ENCODE measurements around the gene NYAP2.
A peak's percentile ranks its signal among the peaks of the same experiment; 100 is the strongest.

The NYAP2 gene

DNA sequence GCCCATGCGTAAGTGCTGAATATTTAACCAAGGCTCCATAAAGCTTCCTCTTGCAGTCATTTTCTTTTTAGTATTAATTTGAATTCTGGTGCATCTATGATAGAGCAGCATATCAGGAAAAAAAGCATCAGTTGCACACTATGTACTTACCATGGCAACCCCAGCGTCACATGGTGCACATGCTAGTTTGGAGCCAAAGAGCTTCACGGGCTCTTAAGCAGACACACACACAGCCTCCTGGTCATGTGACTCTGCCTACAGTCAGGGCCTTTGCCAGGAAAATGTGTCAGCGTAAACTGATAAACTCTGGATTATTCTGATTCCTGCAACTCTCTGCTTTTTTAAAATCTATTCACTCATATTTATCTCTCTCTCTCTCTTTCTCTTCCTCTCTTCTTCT lies 30.2 kb downstream of the NYAP2 start:
- no peak for DNase-seq

DNA sequence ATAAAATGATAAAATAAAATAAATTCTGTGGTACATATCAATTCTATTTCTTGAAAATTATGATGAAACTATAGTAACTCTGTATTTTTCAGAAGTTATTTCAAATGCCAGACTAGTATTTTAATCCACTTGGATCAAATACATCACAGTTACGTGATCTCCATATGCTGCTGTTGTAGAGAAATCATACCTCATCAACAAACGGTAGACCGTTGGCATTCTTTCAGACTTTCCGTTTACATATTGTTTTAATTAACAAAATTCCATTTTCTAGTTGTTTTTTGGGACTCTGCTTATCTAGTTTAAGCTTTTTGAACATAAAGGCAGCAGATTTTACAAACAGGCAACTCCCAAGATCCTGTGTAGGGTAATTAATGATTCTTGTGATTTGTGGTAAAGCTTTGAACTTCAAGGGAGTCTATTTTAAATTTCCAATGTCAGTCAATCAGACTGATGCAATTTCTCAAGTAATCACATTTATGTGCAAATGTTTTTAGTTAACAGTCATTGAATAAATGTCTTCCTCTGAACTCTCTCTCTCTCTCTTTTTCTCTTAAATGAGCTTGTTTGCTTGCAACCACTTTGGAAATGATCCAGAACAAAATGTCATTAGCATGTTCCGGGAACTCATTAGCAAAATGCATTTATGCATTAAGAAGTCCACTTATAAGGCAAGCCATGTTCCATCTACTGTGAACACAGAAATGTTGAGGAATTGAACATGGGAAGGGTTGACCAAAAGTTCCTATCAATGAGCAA lies 31.8 kb downstream of the NYAP2 start:
- no peak for DNase-seq

DNA sequence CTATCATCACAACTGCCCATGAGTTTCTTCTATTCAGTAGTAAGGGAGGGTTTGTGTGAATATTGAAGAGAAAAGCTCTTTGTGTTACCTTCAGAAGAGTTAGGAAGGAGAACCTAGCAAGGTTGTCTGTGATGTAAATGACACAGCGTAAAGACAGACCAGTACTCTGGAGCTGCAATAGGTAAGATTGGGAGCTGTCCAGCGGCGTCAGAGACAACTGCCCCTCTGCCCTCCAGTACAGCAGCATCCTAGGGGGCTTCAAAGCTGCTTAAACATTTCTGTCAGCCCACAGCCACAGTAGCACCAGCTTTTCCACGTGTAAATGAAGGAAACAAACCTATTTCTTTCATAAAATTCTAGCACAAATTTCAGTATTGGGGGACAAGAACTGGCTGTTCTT lies 34.5 kb downstream of the NYAP2 start:
- DNase-seq = no peak

DNA sequence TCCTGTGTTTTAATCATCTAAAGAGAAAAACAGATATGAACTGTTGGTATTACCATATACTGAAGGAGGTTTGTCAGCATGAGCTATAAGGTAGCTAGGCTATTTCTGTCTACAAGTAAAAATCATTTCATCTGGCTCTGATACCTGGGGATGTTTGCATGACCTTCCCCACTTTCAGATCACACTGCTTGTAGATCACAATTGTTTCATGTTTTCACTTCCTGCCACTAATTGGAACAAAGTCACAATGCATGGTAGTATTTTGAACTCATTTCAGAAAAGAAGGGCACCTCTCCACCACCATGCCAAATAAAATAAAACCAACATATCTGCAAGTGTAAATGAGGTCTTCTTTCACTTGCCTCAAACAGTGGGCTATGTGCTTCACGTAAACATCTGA lies 37.8 kb downstream of the NYAP2 start:
- DNase-seq = no peak

DNA sequence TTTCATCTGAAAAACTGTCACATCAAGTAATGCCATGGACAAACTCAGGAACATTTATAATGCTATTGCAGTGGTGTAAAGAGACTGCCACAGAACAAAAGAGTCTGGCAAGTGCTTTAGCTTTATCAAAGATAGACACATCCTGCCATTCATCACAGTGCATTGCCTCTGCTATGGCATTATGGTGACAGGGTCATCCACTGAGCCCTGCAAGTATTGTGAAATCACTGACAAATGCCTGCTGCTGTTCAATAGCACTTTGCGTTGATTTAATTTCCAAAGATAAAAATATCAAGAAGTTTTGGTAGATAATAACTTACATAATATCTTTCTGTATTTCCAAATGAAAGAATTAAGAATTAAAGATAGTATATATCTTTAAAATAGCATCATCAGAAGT lies 38.7 kb downstream of the NYAP2 start:
- no peak for DNase-seq

DNA sequence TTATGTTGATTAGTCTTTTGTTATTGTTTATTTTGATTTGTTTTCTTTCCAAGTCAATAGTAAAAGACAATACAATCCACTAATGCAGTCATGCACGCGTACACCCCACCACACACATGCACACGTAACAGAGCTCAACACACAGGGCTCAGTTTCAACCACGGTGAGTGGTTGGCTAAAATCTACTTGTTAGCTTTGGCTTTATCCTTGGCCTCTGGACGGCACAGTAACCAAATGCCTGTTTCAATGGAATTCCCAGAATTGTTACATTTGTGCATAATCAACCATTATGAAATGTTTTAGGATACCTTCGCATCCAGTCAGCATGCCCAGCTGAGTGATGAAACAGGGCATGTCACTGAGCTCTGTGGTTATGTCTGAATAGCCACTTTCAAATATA lies 53.2 kb downstream of the NYAP2 start:
- DNase-seq = no peak

DNA sequence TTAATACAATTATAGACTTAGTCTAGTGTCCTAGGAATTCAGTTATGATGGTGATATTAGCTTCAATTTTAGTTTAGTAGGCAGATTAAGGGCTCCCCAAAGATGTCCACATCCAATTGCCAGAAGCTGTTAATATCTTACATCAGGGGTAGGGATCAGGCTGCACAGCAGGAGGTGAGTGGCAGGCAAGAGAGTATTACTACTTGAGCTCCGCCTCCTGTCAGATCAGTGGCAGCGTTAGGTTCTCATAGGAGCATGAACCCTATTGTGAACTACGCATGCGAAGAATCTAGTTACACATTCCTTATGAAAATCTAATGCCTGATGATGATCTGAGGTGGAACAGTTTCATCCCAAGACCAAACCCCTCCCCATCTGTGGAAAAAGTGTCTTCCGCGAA lies 54.9 kb downstream of the NYAP2 start:
- DNase-seq = no peak

DNA sequence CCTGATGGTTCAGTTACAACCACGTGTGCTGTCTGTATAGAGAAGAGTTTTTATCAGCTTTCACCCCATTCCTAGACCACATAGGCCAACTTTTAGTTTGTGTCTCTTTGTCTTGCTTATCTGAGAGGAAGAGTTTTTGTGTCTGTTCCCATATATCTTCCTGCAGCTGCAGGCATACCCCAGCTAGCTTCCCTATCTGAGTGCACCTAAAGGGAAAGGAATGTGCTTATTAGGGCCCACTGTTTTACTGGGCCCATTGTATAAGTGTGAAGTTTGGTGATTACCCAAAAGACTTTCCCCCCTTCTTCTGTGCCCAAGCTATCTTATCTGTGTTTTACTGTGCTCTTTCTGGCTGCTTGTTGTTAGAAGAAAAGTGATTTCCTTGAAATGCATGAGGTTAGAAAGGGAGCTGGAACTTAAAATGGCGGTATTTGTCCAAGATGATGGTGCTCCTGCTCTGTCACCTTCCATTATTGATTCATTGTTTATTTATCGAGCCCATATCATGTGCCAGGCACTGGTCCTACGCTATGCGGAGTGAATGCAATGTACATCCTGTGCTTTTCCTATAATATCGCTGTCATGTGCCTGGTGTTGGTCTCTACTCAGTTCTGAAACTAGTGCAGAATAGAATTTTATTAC lies 57.2 kb downstream of the NYAP2 start:
- no peak for DNase-seq

DNA sequence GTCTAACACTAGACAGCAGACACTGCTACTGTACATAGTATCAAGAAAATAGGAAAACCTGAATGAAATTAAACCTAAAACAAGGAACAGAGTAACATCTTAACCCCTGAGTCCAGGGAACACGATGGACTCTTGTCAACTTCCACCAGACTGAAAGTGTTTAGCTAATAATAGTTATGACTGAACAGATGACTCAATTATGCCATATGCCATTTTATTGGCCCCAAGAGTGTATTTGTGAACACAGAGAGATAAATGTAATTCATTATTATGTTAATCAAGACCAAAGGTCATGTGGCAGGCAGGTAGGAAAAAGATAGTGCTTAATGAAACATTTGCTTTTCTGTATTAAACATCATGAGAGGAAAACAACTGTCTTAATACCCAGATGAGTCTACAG lies 58.0 kb downstream of the NYAP2 start:
- no peak for DNase-seq

DNA sequence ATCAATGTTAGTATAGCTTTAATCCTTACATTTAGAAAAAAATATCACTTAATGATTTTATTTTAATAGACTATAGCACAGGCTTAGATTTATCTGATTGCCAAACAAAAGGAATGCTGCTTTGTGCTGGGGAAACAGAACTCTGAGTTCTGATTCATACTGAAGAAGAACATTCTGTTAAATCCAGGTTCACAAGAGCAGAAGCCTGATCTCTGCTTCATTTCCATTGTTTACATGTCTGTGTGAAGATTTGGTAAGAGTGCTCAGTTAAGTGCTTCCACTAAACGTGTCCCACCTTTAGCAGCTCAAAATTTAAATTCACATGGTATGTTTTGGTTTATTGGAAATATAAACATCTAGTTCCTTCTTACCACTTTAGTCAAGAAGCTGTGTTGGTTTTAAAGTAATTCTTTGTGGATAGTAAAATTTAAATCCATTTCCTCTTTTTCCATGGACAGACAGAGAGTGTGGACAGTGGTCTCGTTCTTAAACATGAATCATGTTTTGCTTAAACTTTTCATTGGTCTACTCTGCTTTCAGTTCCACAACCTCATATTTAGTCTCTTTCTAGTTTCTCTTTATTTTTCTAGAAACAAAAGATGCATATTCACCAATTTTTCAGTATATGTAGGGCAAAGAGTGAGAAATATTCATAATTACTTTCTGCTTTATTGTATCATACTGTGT lies 59.1 kb downstream of the NYAP2 start:
- no peak for DNase-seq

DNA sequence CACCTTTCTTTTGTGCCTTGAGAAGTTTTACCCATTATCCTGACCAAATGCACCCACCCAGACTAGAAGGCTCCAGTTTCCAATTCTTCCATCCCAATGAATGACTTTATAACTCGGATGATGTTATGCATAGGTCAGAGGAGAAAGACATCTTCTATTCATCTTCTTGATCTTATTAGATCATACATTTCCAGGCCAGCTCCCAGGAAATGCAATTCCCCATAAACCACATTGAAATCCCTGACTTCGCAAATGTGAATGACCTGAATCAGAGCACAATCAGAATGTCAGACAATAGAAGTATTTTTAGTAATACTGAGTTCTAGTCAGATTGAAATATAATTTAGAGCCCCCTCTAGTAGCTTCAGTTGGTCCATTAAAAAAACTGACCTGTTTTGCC lies 62.9 kb downstream of the NYAP2 start:
- no peak for DNase-seq

DNA sequence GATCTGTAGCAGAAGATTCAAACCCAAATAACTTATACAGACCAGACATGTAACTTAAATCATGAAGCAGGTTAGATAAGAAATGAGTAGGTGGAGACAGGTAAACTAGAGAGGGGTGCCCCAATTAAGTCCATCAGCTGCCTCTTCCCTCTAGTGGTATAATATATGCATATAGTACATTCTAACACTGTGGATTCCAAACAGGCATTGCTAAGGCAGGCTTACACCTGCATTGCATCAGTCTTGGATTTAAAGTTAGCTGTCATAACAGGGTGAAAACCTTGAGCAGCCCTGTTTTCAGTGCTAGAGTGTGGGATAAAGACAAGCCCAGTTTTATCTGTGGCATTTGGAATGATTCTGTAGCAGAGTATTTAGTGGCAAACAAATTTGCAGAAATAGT lies 63.4 kb downstream of the NYAP2 start:
- no peak for DNase-seq

DNA sequence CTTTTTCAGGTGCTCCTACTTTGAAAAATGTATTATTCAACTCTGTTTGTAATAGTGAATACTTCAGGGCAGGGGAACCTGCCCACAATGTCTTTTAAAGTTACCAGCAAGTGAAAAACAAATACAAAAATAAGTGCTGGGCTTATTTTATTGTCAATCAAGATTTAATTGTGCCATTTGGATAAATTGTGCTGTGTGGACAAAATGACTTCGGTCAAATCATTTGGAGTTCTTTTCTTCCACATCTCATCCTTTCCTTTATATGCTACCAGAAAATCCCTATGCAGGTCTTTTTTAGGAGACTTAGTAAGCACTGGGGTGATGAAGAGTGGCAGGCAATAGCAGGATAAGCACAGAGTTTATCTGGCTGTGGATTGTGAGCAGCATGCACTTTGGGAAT lies 63.9 kb downstream of the NYAP2 start:
- no peak for DNase-seq

DNA sequence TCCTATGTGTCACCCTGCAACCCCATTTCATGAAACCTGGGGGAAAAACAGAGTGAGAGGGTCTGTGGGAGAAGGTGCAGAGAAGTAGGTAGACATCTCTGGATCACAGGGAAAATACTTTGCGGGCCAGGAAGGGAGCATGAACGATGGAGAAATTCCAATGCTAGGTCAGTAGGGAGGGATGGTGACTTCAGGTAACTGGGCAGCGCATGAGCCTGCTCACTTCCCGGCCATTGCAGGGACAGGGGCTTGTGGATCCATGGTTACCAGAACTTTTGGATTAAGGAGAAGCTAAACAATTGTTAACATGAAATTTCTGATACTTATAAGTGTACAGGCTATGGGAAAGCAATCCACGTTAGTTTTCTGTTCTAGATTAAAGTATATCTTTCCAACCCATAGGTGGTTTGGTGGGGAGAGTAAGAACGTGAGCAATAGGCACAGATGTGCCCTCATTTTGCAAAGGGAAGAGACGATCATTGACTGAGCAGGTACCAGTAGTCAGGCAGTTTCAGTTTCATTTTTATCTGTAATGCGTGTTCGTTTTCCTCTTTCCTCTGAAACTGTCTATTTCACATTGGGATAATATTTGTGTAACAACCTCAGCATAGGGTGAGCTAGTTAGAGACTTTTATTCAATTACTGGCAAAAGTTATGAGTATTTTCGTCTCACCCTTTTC lies 65.0 kb downstream of the NYAP2 start:
- DNase-seq = peak; percentile 19

DNA sequence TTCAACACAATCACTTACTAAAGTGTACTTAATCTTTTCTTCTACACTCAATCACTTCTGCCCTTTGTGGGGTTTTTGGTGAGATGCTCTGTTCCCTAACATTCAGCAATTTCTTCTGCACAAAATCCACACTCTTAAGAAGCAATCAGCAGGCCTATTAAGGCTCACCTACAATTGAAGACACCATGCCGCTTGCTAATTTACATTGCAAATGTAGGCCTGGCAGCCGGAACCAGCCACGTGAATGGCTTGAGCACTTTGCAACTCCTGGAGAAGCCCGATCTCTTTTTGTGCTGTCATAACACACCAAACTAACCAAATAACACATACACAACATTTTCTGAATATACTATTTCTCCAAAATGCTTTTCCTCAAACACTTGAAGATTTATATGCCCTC lies 66.3 kb downstream of the NYAP2 start:
- no peak for DNase-seq

DNA sequence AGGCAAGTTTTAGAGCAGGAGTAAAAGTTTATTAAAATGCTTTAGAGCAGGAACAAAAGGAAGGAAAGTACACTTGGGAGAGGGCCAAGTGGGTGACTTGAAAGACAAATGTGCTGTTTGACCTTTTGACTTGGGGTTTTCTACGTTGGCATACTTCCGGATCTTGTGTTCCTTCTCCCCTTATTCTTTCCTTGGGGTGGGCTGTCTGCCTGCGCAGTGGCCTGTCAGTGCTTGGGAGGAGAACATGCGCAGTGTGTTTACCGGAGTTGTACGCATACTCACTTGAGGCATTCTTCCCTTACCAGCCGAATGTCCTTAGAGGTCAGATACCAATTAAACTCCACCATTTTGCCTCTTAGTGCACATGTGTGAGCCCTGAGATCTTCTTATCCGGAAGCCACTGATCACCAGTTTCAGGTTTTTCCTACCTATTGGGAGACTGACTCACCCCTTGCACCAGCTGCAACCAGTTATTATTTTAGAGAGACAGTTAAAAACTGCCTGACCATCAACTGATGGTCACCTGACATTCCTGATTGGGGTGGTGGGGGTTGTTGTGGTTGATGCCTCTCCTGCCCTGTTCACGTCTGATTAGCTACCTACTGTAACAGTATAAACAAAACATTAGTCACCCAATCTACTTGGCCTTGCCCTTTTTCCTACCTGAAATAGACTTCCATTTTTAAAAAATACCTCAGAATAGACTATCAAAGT lies 67.5 kb downstream of the NYAP2 start:
- no peak for DNase-seq

DNA sequence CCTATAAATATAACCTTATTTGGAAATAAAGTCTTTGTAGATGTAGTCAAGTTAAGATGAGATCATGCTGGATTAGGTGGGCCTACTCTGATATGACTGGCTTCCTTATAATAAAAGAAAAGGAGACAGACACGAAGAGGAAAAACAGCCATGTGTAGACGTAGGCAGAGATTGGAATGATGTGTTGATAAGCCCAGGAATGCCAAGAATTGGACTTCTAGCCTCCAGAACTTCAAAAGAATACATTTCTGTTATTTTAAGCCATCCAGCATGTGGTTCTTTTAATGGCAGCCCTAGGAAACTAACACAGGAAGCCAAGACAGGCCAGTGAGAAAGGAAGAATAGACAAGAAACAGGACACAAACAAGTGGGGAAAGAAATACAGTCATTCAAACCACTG lies 68.6 kb downstream of the NYAP2 start:
- DNase-seq = no peak

DNA sequence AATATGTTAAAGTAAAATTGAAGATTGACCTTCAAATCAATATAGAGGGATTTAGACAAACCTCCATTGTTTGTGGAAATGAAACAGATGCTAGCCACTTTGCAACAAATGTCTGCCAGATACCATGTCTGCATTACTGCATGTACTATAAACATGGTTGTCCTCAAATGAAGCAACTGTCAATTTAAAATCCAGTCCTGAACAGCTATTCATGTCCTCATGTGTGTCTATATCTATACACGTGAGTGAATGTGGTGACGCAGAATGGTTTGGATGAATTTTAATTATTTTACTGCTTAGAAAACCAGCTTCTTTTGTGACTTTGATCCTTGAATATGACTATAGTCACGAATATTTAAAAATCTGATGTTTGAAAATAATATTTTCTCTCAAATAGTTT lies 71.5 kb downstream of the NYAP2 start:
- no peak for DNase-seq

DNA sequence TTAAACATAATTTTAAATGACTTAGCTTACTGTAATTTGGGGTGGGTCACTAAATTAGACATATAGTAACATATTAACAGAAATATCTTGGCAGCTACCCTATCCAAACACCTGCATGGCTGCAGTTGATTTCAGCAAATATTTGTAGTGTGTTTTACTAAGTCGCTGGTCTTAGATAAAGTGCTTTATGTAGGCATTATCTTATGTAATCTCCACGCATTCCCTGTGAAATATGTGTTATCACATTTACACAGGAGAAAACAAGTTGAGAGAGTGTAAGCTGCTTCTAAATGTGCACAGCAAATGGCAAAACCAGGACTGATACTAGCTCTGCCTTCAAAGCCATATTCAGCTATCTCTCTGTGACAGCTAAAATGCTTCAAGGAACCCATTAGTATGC lies 72.0 kb downstream of the NYAP2 start:
- DNase-seq = no peak

DNA sequence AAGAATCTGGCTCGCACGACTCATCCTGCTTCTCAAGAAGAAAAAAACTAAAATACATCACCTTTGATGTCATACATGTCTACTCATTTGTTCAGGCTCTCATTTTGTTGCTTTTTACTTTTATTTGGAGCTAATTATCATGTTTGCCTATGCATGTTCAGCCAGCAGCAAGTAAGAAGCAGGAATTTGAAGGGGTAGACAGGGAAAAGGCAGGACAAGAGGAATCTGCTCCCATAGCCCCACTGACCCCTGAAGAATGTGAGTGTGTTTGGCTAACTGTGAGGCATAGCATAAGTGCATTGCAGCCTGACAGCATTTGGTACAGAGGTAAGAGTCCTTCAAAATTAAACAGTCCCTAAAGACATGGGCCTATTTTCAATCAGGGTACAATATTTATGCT lies 72.7 kb downstream of the NYAP2 start:
- no peak for DNase-seq

DNA sequence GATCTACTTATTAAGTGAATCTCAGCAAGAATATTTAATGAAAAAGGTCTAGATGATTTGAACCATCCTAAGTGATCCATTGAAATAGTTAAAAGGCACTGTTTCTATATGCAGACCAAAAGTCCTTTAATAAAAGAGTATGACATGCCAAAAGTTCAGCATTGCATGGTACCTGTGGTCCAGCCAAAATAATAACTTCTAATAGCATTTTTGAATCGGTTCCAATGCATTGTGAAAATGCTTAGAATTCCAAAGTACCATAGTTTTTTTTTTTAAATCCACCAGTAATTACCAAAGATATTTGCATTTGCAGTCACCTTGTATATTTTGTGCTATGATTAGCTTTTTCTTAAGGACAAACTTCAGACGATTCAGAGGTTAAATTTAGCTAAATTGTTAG lies 79.9 kb downstream of the NYAP2 start:
- DNase-seq = no peak

DNA sequence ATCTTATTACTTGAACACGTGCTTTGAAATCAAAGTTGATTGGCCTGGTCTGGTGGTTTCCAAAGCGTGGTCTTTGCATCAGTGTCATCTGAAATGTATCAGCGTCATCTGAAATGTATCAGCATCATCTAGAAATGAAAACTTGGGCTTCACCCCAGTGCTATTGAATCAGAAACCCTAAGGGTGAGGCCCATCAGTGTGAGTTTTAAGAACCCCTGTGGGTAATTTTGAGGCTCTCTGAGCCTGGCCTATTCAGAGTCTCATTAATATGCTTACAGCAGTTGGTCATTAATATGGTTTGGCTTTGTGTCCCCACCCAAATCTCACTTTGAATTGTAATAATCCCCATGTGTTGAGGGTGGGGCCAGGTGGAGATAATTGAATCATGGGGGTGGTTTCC lies 85.2 kb downstream of the NYAP2 start:
- no peak for DNase-seq

DNA sequence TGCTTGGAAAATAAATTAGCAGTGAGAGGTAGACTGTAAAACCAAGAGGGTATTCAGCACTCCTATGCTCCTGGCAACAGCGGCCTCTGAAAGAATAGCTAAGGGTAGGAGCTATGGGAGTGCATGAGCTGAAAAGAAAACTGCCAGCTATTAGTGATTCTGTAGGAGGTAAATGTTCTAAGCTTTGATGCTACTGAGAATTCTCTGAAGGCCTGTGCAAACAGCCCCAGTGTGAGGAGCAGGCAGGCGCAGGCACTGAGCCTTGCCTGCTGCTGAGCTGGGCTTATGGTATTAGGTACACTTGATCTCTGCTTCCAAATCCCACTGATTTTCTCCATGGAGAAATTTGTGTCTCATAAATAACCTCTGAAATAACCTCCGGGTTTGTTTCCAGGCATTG lies 86.7 kb downstream of the NYAP2 start:
- no peak for DNase-seq
